K562 (cell line): ENCODE results near the gene OR2AG1. TPM values are rescaled to one million over a fixed set of nuclear protein-coding genes. Genes with fewer than 3 reads are reported as not detected.

Experiments
- C11orf30 ChIP-seq: fragments of 450-650 bp; IDR thresholded peaks from 2 replicates; pipeline ENCODE4 v1.6.1; 2016; ENCODE audit warnings: low read depth, mild to moderate bottlenecking
- DMBX1 ChIP-seq: fragments of 250-450 bp; sonication (Bioruptor Pico); IDR thresholded peaks from 2 replicates; pipeline ENCODE4 v1.8.0; 2022; ENCODE audit warnings: inconsistent platforms, mild to moderate bottlenecking, moderate library complexity, borderline replicate concordance
- E2F1 ChIP-seq: sonication (generic); formaldehyde crosslinking; IDR thresholded peaks from 2 replicates; pipeline ENCODE4 v1.8.1; 2023; ENCODE audit warnings: mild to moderate bottlenecking, missing genetic modification reagents, moderate library complexity
- HNRNPUL1 ChIP-seq: fragments of 200-400 bp; formaldehyde crosslinking; IDR thresholded peaks from 2 replicates; pipeline ENCODE4 v1.6.1; 2017; ENCODE audit warnings: low read length
- MIER1 ChIP-seq: fragments of 450-650 bp; IDR thresholded peaks from 2 replicates; pipeline ENCODE4 v1.6.1; 2016; ENCODE audit warnings: antibody characterized with exemption, mild to moderate bottlenecking, low read depth
- MYBL2 ChIP-seq, 2 experiments: fragments of 450-650 bp in 1 of 2; sonication (generic) in 1 of 2; formaldehyde crosslinking in 1 of 2; IDR thresholded peaks; 2 replicates each; pipeline versions ENCODE4 v1.6.1 to v1.8.1; 2017 to 2022; ENCODE audit warnings: borderline replicate concordance in 1 of 2, inconsistent platforms in 1 of 2, low read depth in 1 of 2, mild to moderate bottlenecking in 1 of 2, missing genetic modification reagents in 1 of 2, moderate library complexity in 1 of 2
- PHTF2 ChIP-seq: fragments of 250-450 bp; sonication (Bioruptor Pico); IDR thresholded peaks from 2 replicates; pipeline ENCODE4 v1.5.0; 2021; ENCODE audit warnings: mild to moderate bottlenecking
- RFX7 ChIP-seq: fragments of 250-450 bp; sonication (Bioruptor Pico); IDR thresholded peaks from 2 replicates; pipeline ENCODE4 v1.5.1; 2021; ENCODE audit warnings: mild to moderate bottlenecking
- RNF2 ChIP-seq: sonication (generic); IDR thresholded peaks from 2 replicates; pipeline ENCODE4 v1.6.1; 2016
- SNRNP70 ChIP-seq: fragments of 200-400 bp; formaldehyde crosslinking; optimal IDR thresholded peaks from 2 replicates; pipeline ENCODE3; 2017; ENCODE audit warnings: low read depth, low read length
- STAG1 ChIP-seq: sonication (generic); formaldehyde crosslinking; IDR thresholded peaks from 2 replicates; pipeline ENCODE4 v1.5.0; 2020; ENCODE audit warnings: missing genetic modification reagents, borderline replicate concordance
- ZBTB12 ChIP-seq: fragments of 250-450 bp; sonication (Bioruptor Pico); IDR thresholded peaks from 2 replicates; pipeline ENCODE4 v1.4.0; 2020
- ZFP1 ChIP-seq: fragments of 450-650 bp; formaldehyde crosslinking; IDR thresholded peaks from 2 replicates; pipeline ENCODE4 v1.4.0; 2020; ENCODE audit warnings: mild to moderate bottlenecking, mixed read lengths
- ZNF695 ChIP-seq: fragments of 450-650 bp; formaldehyde crosslinking; IDR thresholded peaks from 2 replicates; pipeline ENCODE4 v1.4.0; 2020; ENCODE audit warnings: mild to moderate bottlenecking, moderate library complexity
- polyA plus RNA-seq, 8 experiments: library from polyadenylated mRNA; depleted of rRNA in 4 of 8; stranded (reverse) in 5 of 8; unstranded in 3 of 8; fragments of >200 nt; fragmentation: Nextera tagmentation in 2 of 8; fragmentation: Illumina TruSeq in 1 of 8; extraction: Ambion mirVana in 2 of 8; extraction: Trizol in 1 of 8; gene quantifications; 2 replicates each; pipeline versions ENCODE4 v1.2.1 to v1.2.3, GENCODE V29; 2011 to 2014; ENCODE audit warnings: inconsistent platforms in 1 of 8, missing spikeins in 1 of 8
- total RNA-seq, 7 experiments: library from RNA; depleted of rRNA in 6 of 7; stranded (reverse); fragments of >200 nt in 6 of 7; fragmentation: Illumina TruSeq in 2 of 7; extraction: Trizol in 2 of 7; gene quantifications; 2 replicates each; pipeline versions ENCODE4 v1.2.1 to v1.2.3, GENCODE V29; 2011 to 2021; ENCODE audit warnings: low replicate concordance in 1 of 7
- TF ChIP-seq, protein P1 (sequence below): sonication (generic); formaldehyde crosslinking; IDR thresholded peaks from 2 replicates; pipeline ENCODE4 v1.8.0; 2022; ENCODE audit warnings: missing genetic modification reagents, mild to moderate bottlenecking, borderline replicate concordance
- TF ChIP-seq, protein P2 (sequence below): sonication (generic); formaldehyde crosslinking; IDR thresholded peaks from 2 replicates; pipeline ENCODE4 v1.8.0; 2022; ENCODE audit warnings: mild to moderate bottlenecking, missing genetic modification reagents
- TF ChIP-seq, protein P3 (sequence below): fragments of 250-450 bp; sonication (Bioruptor Pico); IDR thresholded peaks from 2 replicates; pipeline ENCODE4 v1.5.0; 2021

The OR2AG1 gene
- total and polyA plus RNA-seq, 9 of the 15 experiments (the other 6 are each of a cell fraction or from before 2014, with no cell fraction given), result 0.05 to 0.11 (median 0.07) TPM; not detected in 5

- TF ChIP-seq MIER1 (no peak), RFX7 (CRISPR knock-in tag) (no peak), ZFP1 (CRISPR knock-in tag) (no peak), SNRNP70 (no peak), STAG1 (CRISPR knock-in tag) (no peak), ZNF695 (CRISPR knock-in tag) (no peak), E2F1 (CRISPR knock-in tag) (no peak), PHTF2 (no peak), RNF2 (no peak), MYBL2 (IDR thresholded peaks at IDR 0.05; ENCODE audit: low read depth) (no peak), MYBL2 (CRISPR knock-in tag; IDR thresholded peaks at IDR 0.05; ENCODE audit: borderline replicate concordance) (no peak), ZBTB12 (CRISPR knock-in tag) (no peak), C11orf30 (no peak), DMBX1 (CRISPR knock-in tag) (no peak), HNRNPUL1 (no peak)
- TF ChIP-seq, protein P1, sequence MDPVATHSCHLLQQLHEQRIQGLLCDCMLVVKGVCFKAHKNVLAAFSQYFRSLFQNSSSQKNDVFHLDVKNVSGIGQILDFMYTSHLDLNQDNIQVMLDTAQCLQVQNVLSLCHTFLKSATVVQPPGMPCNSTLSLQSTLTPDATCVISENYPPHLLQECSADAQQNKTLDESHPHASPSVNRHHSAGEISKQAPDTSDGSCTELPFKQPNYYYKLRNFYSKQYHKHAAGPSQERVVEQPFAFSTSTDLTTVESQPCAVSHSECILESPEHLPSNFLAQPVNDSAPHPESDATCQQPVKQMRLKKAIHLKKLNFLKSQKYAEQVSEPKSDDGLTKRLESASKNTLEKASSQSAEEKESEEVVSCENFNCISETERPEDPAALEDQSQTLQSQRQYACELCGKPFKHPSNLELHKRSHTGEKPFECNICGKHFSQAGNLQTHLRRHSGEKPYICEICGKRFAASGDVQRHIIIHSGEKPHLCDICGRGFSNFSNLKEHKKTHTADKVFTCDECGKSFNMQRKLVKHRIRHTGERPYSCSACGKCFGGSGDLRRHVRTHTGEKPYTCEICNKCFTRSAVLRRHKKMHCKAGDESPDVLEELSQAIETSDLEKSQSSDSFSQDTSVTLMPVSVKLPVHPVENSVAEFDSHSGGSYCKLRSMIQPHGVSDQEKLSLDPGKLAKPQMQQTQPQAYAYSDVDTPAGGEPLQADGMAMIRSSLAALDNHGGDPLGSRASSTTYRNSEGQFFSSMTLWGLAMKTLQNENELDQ, result no peak
- TF ChIP-seq, protein P2, sequence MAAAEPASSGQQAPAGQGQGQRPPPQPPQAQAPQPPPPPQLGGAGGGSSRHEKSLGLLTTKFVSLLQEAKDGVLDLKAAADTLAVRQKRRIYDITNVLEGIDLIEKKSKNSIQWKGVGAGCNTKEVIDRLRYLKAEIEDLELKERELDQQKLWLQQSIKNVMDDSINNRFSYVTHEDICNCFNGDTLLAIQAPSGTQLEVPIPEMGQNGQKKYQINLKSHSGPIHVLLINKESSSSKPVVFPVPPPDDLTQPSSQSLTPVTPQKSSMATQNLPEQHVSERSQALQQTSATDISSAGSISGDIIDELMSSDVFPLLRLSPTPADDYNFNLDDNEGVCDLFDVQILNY (CRISPR knock-in tag), result no peak
- TF ChIP-seq, protein P3, sequence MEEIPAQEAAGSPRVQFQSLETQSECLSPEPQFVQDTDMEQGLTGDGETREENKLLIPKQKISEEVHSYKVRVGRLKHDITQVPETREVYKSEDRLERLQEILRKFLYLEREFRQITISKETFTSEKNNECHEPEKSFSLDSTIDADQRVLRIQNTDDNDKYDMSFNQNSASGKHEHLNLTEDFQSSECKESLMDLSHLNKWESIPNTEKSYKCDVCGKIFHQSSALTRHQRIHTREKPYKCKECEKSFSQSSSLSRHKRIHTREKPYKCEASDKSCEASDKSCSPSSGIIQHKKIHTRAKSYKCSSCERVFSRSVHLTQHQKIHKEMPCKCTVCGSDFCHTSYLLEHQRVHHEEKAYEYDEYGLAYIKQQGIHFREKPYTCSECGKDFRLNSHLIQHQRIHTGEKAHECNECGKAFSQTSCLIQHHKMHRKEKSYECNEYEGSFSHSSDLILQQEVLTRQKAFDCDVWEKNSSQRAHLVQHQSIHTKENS (CRISPR knock-in tag), result no peak
Measured at GRCh38 chr11:6745465-6746015, 37.3 kb upstream of the OR2AG1 start (continued).
